ENCODE results near the gene XPO4.

The XPO4 gene

DNA sequence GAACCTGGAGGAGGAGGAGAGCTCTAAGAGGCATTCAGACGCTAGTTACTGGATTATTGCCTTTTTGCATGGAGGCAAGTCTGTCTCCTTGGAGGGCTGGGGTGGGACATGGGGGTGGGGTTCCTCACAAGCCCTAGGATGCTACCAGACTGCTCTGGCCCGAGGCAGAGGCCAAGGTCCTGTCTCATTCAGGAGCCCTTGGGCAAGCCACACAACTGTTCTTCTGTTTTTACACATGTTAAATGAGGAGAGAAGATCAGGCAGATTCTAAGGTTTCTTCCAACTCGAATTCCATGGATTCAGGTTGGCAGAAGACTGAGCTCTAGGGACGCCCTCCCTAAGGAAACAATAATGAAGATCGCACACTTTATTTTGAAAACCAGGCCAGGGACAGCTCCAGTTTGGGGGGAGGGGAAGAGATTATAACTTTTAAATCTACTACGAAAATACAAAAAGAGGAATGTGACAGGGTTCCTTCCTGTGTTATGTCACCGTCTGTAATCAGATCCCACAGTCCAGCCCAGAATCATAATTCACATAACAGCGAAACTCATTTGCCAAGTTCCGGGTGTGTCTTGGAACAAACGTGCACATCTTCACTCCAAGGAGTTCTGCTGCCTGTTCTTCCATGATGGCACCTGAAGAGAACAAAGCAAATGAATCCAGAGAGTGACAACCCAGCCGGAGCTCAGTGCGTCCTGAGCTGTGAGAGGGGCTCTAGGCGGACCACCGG is 173.8 kb downstream of the XPO4 start:
- DNase-seq (ENCODE audit: low read depth in 2 of 2) = no peak

DNA sequence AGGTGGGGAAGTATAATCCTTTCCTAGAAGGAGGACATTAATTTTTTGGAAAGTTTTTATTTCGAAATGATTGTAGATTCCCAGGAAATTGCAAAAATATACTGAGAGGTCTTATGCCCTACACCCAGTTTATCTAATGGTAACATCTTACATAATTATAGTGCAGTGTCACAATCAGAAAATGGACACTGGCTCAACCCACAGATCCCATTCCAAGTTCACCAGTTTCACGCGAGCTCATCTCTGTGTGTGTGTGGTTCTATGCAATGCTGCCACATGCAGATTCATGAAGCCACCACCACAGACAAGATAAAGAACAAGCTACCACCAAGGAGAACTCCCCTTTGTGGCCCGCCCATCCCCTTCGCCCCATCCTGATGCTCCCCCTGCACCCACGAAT is 174.7 kb downstream of the XPO4 start:
- no peak for DNase-seq (ENCODE audit: low read depth in 2 of 2)

Data from stimulated activated CD4-positive, alpha-beta T cell treated with anti-CD3 and anti-CD28 coated beads, Interleukin-12 subunit alpha, Interleukin-12 subunit beta, amount 100 ng/mL, for 24 hours (primary cell).